HAP-1 (cell line): ENCODE data around the gene SMARCD3.
A peak's percentile ranks its signal among the peaks of the same experiment; 100 is the strongest.

Experiments
- DNase-seq, 2 experiments: peaks; one replicate each; pipeline ENCODE4 v3.0.0-alpha.2; 2016 to 2020; ENCODE audit warnings: low spot score in 2 of 2
- H3K27me3 ChIP-seq: fragments of 250-450 bp; sonication (Bioruptor Pico); 2 replicates; pipeline ENCODE4 v1.5.1; 2020; ENCODE audit warnings: low read depth, mild to moderate bottlenecking, moderate library complexity
- H3K36me3 ChIP-seq: fragments of 250-450 bp; sonication (Bioruptor Pico); replicated peaks from 2 replicates; pipeline ENCODE4 v1.5.1; 2020; ENCODE audit warnings: mild to moderate bottlenecking
- H3K4me1 ChIP-seq: fragments of 250-450 bp; sonication (Bioruptor Pico); 2 replicates; pipeline ENCODE4 v1.5.1; 2020; ENCODE audit warnings: mild to moderate bottlenecking
- H3K4me3 ChIP-seq: fragments of 250-450 bp; sonication (Bioruptor Pico); 2 replicates; pipeline ENCODE4 v1.5.1; 2020; ENCODE audit warnings: mild to moderate bottlenecking, moderate library complexity
- H3K9me3 ChIP-seq: fragments of 250-450 bp; sonication (Bioruptor Pico); 2 replicates; pipeline ENCODE4 v1.5.1; 2020; ENCODE audit warnings: mild to moderate bottlenecking, moderate library complexity
- in situ Hi-C: fragments of 300-500 bp; cut with MboI; formaldehyde crosslinking; loops from 3 replicates; pipeline ENCODE4 v1.14.3; 2020; ENCODE audit warnings: low sequenced_read_pairs, inconsistent platforms, mixed read lengths

The SMARCD3 gene

GRCh38 chr7:151249034-151249731, 689 bp upstream of the SMARCD3 start:
- H3K36me3 ChIP-seq: no peaks in the 10 kb centered on the region
- peaks cover 52% of the 10 kb centered on the region for H3K4me1 ChIP-seq
- H3K27me3 ChIP-seq: no peaks in the 10 kb centered on the region
- peak overlapping the region; percentile 46 for H3K4me3 ChIP-seq
- DNase-seq: peak; percentile 32 to 63
- in situ Hi-C loops: no loop called here
- H3K9me3 ChIP-seq: no peaks in the 10 kb centered on the region; the same call in 1 of the 2 replicates

- peak; percentile 28 to 59 for DNase-seq
- H3K9me3 ChIP-seq: no peaks in the 10 kb centered on the region; the same call in 1 of the 2 replicates
- H3K4me1 ChIP-seq: peaks cover 57% of the 10 kb centered on the region
- in situ Hi-C loops: no loop called here
- no peaks in the 10 kb centered on the region for H3K36me3 ChIP-seq
- H3K4me3 ChIP-seq: peak overlapping the region; percentile 46
- no peaks in the 10 kb centered on the region for H3K27me3 ChIP-seq
Measured at GRCh38 chr7:151247611-151248345, 716 bp downstream of the SMARCD3 start.

GRCh38 chr7:151246851-151247580, 1.5 kb downstream of the SMARCD3 start:
- in situ Hi-C loops: no loop called here

GRCh38 chr7:151246102-151246850, 2.2 kb downstream of the SMARCD3 start:
- no peaks in the 10 kb centered on the region for H3K9me3 ChIP-seq
- H3K27me3 ChIP-seq: no peaks in the 10 kb centered on the region
- H3K4me3 ChIP-seq: peak overlapping the region; percentile 28; the same call in 1 of the 2 replicates
- peaks cover 7% of the 10 kb centered on the region for H3K36me3 ChIP-seq
- in situ Hi-C loops: no loop called here
- DNase-seq: no peak
- H3K4me1 ChIP-seq: peaks cover 45% of the 10 kb centered on the region

More at GRCh38 chr7:151246851-151247580, 1.5 kb downstream of the SMARCD3 start:
- Histone ChIP-seq H3K4me3 (peak overlapping the region; percentile 46), H3K4me1 (peaks cover 49% of the 10 kb centered on the region), H3K27me3 (no peaks in the 10 kb centered on the region), H3K9me3 (no peaks in the 10 kb centered on the region; the same call in 1 of the 2 replicates), H3K36me3 (no peaks in the 10 kb centered on the region; the same call in 1 of the 2 replicates)
- DNase-seq: no peak

GRCh38 chr7:151245360-151246101, 3.0 kb downstream of the SMARCD3 start:
- H3K9me3 ChIP-seq: no peaks in the 10 kb centered on the region
- H3K4me3 ChIP-seq: peak overlapping the region; percentile 28
- peak; percentile 14 to 77 for DNase-seq
- in situ Hi-C loops: no loop called here
- peaks cover 41% of the 10 kb centered on the region for H3K4me1 ChIP-seq
- H3K27me3 ChIP-seq: no peaks in the 10 kb centered on the region
- H3K36me3 ChIP-seq: peaks cover 14% of the 10 kb centered on the region

- Histone ChIP-seq H3K27me3 (no peaks in the 10 kb centered on the region), H3K4me1 (peaks cover 39% of the 10 kb centered on the region), H3K9me3 (no peaks in the 10 kb centered on the region), H3K36me3 (peaks cover 17% of the 10 kb centered on the region), H3K4me3 (peak overlapping the region; percentile 28)
- in situ Hi-C loops: no loop called here
- peak in 1 of 2 experiments; percentile 39 for DNase-seq
Measured at GRCh38 chr7:151244841-151245346, 3.6 kb downstream of the SMARCD3 start.

GRCh38 chr7:151244196-151244840, 4.2 kb downstream of the SMARCD3 start:
- peaks cover 21% of the 10 kb centered on the region for H3K36me3 ChIP-seq
- H3K4me3 ChIP-seq: no peak overlapping the region
- in situ Hi-C loops: no loop called here
- no peaks in the 10 kb centered on the region for H3K27me3 ChIP-seq
- peaks cover 35% of the 10 kb centered on the region for H3K4me1 ChIP-seq
- peak; percentile 34 to 76 for DNase-seq
- H3K9me3 ChIP-seq: no peaks in the 10 kb centered on the region

- H3K4me3 ChIP-seq: no peak overlapping the region
- no peaks in the 10 kb centered on the region for H3K9me3 ChIP-seq
- peaks cover 26% of the 10 kb centered on the region for H3K36me3 ChIP-seq
- DNase-seq: peak in 1 of 2 experiments; percentile 58
- no peaks in the 10 kb centered on the region for H3K27me3 ChIP-seq
- H3K4me1 ChIP-seq: peaks cover 30% of the 10 kb centered on the region
- in situ Hi-C loops: no loop called here
Measured at GRCh38 chr7:151243408-151244195, 4.9 kb downstream of the SMARCD3 start.

- in situ Hi-C loops: no loop called here
- Histone ChIP-seq H3K4me3 (no peak overlapping the region), H3K27me3 (no peaks in the 10 kb centered on the region), H3K4me1 (peaks cover 30% of the 10 kb centered on the region), H3K9me3 (no peaks in the 10 kb centered on the region), H3K36me3 (peaks cover 32% of the 10 kb centered on the region)
- DNase-seq: no peak
Measured at GRCh38 chr7:151243045-151243349, 5.5 kb downstream of the SMARCD3 start.

GRCh38 chr7:151242159-151243044, 6.1 kb downstream of the SMARCD3 start:
- Histone ChIP-seq H3K27me3 (no peaks in the 10 kb centered on the region), H3K4me3 (no peak overlapping the region), H3K36me3 (peaks cover 38% of the 10 kb centered on the region), H3K9me3 (no peaks in the 10 kb centered on the region), H3K4me1 (peaks cover 25% of the 10 kb centered on the region)
- no peak for DNase-seq
- in situ Hi-C loops: no loop called here

- Histone ChIP-seq H3K4me1 (peaks cover 19% of the 10 kb centered on the region), H3K9me3 (no peaks in the 10 kb centered on the region), H3K27me3 (no peaks in the 10 kb centered on the region), H3K36me3 (peaks cover 44% of the 10 kb centered on the region), H3K4me3 (no peak overlapping the region)
- DNase-seq: no peak
- in situ Hi-C loops: no loop called here
Measured at GRCh38 chr7:151241755-151242096, 6.8 kb downstream of the SMARCD3 start.
